CD4-positive, alpha-beta T cell treated with Interleukin-10 for 1 hour (primary cell): ENCODE results near the gene RNF141.

ENCODE experiments used
- DNase-seq: peaks from one replicate; pipeline ENCODE4 v3.0.0-alpha.2; 2020

RNF141 gene

DNA sequence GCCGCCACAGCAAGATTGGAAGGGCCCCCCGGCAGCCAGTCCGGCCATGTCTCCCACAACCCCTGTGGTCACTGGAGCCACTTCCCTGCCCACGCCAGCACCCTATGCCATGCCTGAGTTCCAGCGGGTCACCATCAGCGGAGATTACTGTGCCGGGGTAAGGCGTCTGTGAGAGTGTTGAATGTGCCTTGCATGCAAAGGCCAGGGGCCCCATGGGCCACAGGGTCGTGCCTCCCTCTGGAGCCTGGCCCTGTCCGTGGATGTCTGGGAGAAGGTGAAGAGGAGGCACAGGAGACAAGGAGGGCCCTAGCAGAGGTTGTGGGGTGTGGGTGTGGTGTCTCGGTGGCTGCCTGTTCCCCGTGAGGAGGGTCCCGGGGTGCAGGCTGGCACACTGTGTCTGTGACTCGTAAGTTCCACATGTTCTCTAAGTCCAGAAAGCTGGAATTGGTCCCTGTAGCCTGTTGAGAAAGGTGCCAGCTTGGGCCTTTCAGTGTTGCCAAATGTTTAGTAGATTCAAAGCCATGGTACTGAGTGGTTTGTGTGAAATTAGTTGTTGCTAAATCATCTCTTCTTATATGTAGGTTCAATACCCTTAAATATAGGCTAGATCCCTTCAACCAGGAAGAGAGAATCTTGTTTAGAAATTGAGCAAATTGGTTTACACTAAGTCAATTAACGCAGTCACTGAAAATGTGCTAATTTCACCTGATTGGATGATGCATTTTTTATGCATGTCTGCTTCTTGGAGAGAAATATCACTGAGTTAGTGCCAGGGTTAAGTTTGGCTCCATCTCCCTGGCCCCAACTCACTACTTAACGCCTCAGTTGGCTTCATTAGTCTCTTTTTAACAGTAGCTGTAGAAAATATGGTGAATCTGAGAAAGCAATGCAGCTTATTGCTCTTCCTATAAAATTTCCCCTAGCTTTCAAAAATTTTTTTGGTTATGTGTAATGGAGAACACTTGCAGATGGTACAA, 62.1 kb downstream of the RNF141 start:
- DNase-seq: no peak

GRCh38 chr11:10478066-10478465, 62.9 kb downstream of the RNF141 start:
- DNase-seq: no peak

- DNase-seq: no peak
Measured at GRCh38 chr11:10477690-10478046, 63.3 kb downstream of the RNF141 start.

GRCh38 chr11:10476927-10477689, 63.9 kb downstream of the RNF141 start:
- no peak for DNase-seq

DNA sequence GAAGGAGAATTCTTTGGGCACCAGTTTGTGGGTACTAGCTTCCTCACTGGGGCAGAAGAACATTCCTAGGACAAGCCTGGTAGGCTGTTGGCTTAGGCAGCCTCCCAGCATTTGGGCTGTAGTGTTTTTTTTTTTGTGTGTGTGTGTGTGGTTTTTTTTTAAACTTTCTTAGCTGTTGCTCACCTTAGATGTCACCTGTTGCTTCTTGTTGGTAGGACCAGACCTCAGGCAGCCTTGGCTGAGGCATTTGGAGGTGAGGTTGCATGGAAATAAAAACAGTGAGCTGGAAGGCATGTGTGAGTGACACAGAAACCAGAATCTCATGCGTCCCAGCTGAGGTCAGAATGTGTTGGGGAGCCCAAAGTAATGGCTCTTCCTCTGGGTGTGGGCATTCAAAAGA, 64.6 kb downstream of the RNF141 start:
- no peak for DNase-seq

DNA sequence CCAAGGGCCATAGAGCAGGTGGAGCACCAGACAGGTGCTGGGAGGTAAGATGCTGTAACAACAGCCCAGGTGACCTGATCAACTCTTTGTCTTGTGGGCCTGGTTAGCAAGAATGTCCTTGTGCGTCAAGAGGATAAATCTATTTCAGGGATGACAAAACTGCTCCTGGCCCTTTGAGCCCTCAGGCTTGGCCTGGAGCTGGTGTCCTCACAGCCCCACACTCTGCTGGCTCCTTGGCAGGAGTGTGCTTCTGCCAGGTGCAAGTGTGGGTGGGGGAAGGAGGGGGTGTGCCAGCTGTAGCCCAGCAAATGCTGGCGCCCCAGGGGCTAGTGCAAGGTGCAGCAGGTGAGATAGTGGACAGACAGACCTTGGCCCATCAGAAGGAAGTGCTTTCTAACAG, 66.4 kb downstream of the RNF141 start:
- DNase-seq: no peak

- no peak for DNase-seq
Measured at GRCh38 chr11:10473371-10473770, 67.6 kb downstream of the RNF141 start.

GRCh38 chr11:10462746-10463300, 78.2 kb downstream of the RNF141 start:
- DNase-seq: no peak
